Measurements from ENCODE around the gene RBMX.
"Not testable (repeated sequence)": the region's sequence is repeated elsewhere in the genome, so short reads cannot be mapped to it uniquely, and the experiment has no call there.

The RBMX gene

DNA sequence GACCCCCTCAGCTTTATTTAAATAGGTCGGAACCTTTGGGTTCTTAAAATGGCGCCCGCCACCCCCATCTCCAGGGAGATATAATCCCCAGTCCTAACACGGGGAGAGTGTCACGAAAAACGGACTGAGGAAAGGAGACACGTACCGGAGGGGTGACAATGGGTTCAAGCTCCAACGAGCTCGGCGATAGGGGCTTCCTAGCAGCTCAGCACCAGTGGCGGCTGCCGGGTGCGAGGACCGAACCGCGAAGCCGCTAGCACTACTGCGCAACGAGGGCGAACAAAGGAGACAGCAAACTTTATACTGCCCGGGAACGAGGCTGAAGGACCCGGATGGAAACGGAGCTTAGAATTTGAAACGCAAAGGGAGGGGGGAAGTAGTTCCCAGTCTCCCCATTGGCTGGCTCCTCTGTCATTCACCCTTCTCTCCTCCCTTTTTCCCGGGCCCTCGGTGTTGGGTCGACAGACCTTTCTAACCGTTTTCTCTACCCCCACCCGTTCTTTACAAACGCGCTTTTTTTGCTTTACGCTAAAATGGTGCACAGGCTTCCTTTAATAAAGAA is at the start of gene RBMX:
TSS of gene RBMX (minus strand) at position 274 of the 562 bp plus-strand sequence. CDS start 1,298 bp downstream, outside the sequence.
- H3K4me3 ChIP-seq (ENCODE audit: low read length), result peak within 1 kb of the TSS; percentile 73
- DNase-seq (ENCODE audit: low read depth), result peak; percentile 89
- TF ChIP-seq, protein P1, sequence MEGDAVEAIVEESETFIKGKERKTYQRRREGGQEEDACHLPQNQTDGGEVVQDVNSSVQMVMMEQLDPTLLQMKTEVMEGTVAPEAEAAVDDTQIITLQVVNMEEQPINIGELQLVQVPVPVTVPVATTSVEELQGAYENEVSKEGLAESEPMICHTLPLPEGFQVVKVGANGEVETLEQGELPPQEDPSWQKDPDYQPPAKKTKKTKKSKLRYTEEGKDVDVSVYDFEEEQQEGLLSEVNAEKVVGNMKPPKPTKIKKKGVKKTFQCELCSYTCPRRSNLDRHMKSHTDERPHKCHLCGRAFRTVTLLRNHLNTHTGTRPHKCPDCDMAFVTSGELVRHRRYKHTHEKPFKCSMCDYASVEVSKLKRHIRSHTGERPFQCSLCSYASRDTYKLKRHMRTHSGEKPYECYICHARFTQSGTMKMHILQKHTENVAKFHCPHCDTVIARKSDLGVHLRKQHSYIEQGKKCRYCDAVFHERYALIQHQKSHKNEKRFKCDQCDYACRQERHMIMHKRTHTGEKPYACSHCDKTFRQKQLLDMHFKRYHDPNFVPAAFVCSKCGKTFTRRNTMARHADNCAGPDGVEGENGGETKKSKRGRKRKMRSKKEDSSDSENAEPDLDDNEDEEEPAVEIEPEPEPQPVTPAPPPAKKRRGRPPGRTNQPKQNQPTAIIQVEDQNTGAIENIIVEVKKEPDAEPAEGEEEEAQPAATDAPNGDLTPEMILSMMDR (IDR thresholded peaks at IDR 0.05; ENCODE audit: insufficient read depth, low read depth, low read length, missing control alignments), result no peak

DNA sequence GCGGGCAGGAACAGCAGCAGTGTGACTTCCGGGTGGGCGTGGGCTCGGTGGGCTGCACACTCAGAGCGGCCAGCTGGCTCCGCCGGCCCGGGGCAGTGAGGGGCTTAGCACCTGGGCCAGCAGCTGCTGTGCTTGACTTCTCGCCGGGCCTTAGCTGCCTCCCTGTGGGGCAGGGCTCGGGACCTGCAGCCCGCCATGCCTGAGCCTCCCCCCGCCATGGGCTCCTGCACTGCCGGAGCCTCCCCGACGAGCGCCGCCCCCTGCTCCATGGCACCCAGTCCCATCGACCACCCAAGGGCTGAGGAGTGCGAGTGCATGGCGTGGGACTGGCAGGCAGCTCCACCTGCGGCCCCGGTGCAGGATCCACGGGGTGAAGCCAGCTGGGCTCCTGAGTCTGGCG is 40.9 kb upstream of the RBMX start:
- not testable (repeated sequence) for H3K4me3 ChIP-seq (ENCODE audit: low read length); DNase-seq (ENCODE audit: low read depth)

DNA sequence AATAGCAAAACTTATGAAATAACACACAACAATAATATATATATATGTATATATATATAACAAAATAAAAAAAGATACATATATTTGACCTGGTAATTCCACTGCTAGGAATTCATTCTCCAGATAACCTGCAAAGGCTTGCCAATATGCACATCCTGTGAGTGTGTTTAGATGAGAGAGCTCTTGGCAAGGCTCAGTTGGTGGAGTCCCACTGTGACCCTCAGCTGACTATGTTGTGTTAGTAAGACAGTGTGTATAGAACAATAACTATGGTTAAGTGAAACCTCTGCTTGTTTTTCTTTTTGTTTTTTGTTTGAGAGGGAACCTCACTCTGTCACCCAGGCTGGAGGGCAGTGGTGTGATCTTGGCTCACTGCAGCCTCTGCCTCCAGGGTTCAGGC is 39.5 kb upstream of the RBMX start:
- no peak for DNase-seq (ENCODE audit: low read depth)
- TF ChIP-seq, protein P1 (IDR thresholded peaks at IDR 0.05; ENCODE audit: insufficient read depth, low read depth, low read length, missing control alignments), result no peak
- H3K4me3 ChIP-seq (ENCODE audit: low read length), result no peak overlapping the region

DNA sequence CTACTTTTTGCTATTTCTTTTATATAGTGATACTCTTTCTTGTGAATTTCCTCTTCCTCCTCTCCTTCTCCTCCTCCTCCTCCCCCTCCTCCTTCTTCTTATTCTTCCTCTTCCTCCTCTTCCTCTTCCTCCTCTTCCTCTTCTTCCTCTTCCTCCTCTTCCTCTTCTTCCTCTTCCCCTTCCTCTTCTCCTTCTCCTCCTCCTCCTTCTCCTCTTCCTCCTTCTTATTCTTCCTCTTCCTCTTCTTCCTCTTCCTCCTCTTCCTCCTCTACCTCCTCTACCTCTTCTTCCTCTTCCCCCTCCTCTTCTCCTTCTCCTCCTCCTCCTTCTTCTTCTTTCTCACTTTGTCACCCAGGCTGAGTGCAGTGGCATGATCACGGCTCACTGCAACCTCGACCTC is 36.3 kb upstream of the RBMX start:
- no peak overlapping the region for H3K4me3 ChIP-seq (ENCODE audit: low read length)
- TF ChIP-seq, protein P1 (IDR thresholded peaks at IDR 0.05; ENCODE audit: insufficient read depth, low read depth, low read length, missing control alignments), result no peak
- DNase-seq (ENCODE audit: low read depth), result no peak

DNA sequence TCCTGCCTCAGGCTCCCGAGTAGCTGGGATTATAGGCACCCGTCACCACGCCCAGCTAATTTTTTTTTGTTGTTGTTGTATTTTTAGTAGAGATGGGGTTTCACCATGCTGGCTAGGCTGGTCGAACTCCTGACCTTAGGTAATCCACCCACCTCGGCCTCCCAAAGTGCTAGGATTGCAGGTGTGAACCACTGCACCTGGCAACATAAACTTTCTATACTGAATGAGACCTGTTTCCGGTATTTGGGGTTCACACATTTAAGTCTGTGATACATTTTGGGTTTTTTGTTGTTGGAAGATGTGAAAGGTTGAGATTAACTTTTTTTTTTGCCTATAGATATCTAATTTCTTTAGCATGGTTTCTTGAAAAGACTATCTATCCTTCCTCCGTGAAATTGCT is 31.1 kb upstream of the RBMX start:
- H3K4me3 ChIP-seq (ENCODE audit: low read length); DNase-seq (ENCODE audit: low read depth): not testable (repeated sequence)

DNA sequence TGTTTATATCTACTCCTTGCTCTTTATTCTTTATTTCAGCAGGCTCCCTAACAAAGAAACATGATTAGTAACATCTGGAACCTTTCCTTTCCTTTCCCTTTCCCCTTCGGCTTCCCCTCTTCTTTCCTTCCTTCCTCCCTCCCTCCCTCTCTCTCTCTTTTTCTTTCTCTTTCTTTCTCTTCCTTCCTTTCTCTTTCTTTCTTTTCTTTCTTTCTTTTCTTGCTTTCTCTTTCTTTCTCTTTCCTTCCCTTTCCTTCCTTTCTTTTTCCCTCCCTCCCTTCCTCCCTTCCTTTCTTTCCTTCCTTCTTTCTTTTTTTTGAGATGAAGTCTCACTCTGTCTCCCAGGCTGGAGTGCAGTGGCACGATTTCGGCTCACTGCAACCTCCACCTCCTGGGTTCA is 30.7 kb upstream of the RBMX start:
- H3K4me3 ChIP-seq (ENCODE audit: low read length), result no peak overlapping the region
- DNase-seq (ENCODE audit: low read depth), result no peak
- TF ChIP-seq, protein P1 (IDR thresholded peaks at IDR 0.05; ENCODE audit: insufficient read depth, low read depth, low read length, missing control alignments), result no peak

DNA sequence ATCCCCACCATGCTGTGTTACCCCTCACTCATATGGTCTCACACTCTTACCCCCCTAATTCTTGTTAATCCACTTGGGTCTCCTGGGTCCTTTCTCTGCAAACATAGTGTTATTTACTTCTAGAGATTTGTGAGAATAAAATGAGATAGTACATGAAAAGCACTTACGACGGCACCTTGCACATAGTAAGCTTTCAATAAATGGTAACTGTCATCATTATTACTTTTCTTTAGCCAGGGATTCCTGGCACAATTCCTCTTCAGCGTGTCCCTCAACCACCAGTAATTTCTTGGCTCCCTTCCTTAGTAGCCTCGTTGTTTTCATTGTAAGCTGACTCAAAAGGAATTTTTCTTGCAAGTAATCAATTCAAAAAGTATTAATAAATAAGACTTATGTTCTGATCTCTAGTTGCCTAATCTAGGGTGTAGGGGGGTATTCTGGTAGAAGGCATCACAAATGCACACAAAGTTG is 30.1 kb upstream of the RBMX start:
- DNase-seq (ENCODE audit: low read depth), result no peak
- TF ChIP-seq, protein P1 (IDR thresholded peaks at IDR 0.05; ENCODE audit: insufficient read depth, low read depth, low read length, missing control alignments), result no peak
- H3K4me3 ChIP-seq (ENCODE audit: low read length), result no peak overlapping the region

DNA sequence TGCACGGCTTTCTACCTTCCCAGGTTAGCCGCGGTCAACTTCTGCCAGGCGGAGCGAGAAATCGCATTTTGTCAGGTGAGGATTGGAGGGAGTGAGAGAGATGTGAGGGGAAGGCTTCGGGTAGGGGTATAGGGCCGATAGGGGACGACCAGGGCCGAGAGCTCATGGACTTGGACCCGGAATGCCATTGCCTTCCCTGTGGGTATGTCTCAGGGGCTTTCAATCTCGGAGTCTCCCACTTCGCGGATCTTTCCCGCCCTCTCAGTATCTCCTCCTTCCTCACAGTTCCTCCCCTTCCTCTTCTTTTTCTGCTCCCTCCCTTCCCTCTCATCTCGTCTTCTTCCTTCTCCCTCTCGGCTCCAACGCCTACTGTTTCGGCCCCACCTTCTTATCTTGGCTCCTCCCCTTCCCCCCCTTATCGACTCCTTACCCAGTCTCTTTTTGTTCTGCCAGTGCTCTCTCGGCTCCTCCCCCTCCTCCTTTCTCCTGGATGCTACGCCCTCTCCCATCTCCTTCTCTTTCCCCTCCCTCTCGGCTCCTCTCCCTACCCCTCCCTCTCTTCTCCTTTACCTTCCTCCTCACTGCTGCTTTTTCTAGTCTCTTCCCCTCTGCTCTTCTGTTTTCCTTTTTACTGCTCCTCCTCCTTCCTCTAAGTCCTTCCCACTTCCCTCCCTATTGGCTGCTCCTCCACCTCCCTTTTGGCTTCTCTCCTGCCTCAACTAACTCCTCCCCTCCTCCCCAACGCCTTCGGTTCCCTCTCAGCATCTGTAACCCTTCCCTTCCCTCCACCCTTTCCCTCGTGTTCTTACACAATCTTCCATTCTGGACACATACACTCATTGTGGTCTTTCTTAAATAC is 29.4 kb upstream of the RBMX start:
- TF ChIP-seq, protein P1 (IDR thresholded peaks at IDR 0.05; ENCODE audit: insufficient read depth, low read depth, low read length, missing control alignments), result no peak
- peak; percentile 88 for DNase-seq (ENCODE audit: low read depth)
- peak overlapping the region; percentile 62 for H3K4me3 ChIP-seq (ENCODE audit: low read length)

All from epithelial cell of esophagus (primary cell).